Measurements from ENCODE around the gene GCLC.
"Not testable (repeated sequence)": the region's sequence is repeated elsewhere in the genome, so short reads cannot be mapped to it uniquely, and the experiment has no call there.

GCLC gene

DNA sequence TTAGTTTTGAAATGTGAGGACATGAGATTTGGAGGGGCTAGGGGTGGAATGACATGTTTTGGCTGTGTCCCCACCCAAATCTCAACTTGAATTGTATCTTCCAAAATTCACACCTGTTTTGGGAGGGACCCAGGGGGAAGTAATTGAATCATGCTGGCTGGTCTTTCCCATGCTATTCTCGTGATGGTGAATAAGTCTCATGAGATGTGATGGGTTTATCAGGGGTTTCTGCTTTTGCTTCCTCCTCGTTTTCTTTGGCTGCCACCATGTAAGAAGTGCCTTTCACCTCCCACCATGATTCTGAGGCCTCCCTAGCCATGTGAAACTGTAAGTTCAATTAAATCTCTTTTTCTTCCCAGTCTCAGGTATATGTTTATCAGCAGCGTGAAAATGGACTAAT is 8.7 kb upstream of the GCLC start:
- H3K4me3 ChIP-seq (ENCODE audit: low read length); H3K9ac ChIP-seq (ENCODE audit: low read length); H3K27me3 ChIP-seq (ENCODE audit: control insufficient read depth, insufficient read depth, low read length); H3K36me3 ChIP-seq (ENCODE audit: control insufficient read depth, low read depth, low read length); H3K4me1 ChIP-seq (ENCODE audit: control insufficient read depth, low read depth, low read length); H3K27ac ChIP-seq (ENCODE audit: low read length): not testable (repeated sequence)
- peaks cover 20% of the 10 kb centered on the region for H3K9me3 ChIP-seq (ENCODE audit: control insufficient read depth, low read depth, low read length)

- H3K27me3 ChIP-seq (ENCODE audit: control insufficient read depth, insufficient read depth, low read length); H3K9me3 ChIP-seq (ENCODE audit: control insufficient read depth, low read depth, low read length); H3K27ac ChIP-seq (ENCODE audit: low read length); H3K36me3 ChIP-seq (ENCODE audit: control insufficient read depth, low read depth, low read length); H3K4me1 ChIP-seq (ENCODE audit: control insufficient read depth, low read depth, low read length); H3K4me3 ChIP-seq (ENCODE audit: low read length); H3K9ac ChIP-seq (ENCODE audit: low read length): not testable (repeated sequence)
Measured at GRCh38 chr6:53551681-53552080, 6.8 kb upstream of the GCLC start.

DNA sequence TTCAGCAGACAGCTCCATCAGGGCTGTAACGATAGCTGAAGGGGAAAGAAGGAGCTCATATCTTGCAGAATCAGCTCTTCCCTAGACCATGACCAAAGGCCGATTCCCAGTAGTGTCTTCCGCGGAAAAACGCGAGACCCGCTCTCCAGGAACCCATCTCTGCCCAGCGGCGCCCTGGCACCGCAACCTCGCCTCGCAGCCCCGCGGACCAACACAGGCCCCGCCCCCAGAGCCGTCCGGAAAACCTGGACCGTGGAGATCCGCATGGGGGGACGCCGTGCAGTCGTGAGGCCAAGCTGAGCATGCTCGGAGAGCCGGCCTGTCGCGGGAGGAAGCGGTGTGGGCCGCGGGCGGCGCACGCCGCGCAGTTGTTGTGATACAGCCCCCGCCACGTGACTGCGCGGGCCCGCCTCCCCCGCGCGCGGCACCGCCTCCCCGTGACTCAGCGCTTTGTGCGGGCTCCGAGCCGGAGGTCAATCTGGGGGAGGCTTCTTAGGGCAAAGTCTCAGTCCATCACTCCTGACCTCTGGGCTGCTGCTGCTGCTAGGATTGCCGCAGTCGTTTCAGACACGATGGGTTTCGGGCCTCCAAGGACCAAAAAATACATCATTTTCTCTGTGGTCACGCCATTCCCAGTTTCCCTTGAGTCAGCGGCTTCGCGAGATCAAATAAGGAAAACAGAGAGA is 3.1 kb upstream of the GCLC start:
- H3K9ac ChIP-seq (ENCODE audit: low read length) = peak overlapping the region; percentile 53
- peaks cover 8% of the 10 kb centered on the region for H3K4me1 ChIP-seq (ENCODE audit: control insufficient read depth, low read depth, low read length)
- H3K9me3 ChIP-seq (ENCODE audit: control insufficient read depth, low read depth, low read length) = no peaks in the 10 kb centered on the region
- no peaks in the 10 kb centered on the region for H3K36me3 ChIP-seq (ENCODE audit: control insufficient read depth, low read depth, low read length)
- H3K27me3 ChIP-seq (ENCODE audit: control insufficient read depth, insufficient read depth, low read length) = peaks cover 25% of the 10 kb centered on the region
- peak overlapping the region; percentile 3 for H3K27ac ChIP-seq (ENCODE audit: low read length)
- H3K4me3 ChIP-seq (ENCODE audit: low read length) = peak overlapping the region; percentile 88

DNA sequence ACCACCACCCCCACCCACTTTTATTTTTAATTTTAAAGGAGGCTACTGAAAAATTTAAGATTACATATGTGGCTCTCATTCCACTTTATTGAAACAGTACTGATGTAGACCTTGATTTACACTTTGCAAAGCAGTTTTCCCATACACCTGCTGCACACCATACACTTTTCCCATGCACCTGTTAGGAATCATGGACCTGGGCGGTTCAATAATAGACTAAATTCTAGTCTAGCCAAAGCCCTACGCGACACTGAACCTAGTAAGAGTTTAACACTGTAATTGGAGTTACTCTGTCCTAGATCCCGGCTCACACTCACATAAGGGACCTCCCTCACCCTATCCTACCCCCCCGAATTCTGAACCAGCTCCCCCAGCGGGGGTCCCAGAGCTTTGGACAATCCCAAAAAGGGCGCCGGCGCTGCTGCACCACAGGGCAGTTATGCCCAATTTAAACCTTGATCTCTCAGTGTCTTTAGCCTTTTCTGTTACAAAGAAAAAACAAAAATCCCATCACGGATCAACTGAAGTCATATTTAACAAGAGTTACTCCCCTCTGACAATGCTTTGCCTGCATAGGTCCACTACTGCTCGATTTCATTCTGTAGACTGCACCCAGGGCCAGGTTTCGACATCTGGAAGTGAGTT is 2.4 kb upstream of the GCLC start:
- Histone ChIP-seq H3K9me3 (ENCODE audit: control insufficient read depth, low read depth, low read length) (no peaks in the 10 kb centered on the region), H3K9ac (ENCODE audit: low read length) (peak overlapping the region; percentile 53), H3K36me3 (ENCODE audit: control insufficient read depth, low read depth, low read length) (no peaks in the 10 kb centered on the region), H3K4me1 (ENCODE audit: control insufficient read depth, low read depth, low read length) (peaks cover 8% of the 10 kb centered on the region), H3K27me3 (ENCODE audit: control insufficient read depth, insufficient read depth, low read length) (peaks cover 25% of the 10 kb centered on the region), H3K4me3 (ENCODE audit: low read length) (peak overlapping the region; percentile 88), H3K27ac (ENCODE audit: low read length) (no peak overlapping the region)

GRCh38 chr6:53546281-53546680 is 1.4 kb upstream of the GCLC start:
- H3K4me1 ChIP-seq (ENCODE audit: control insufficient read depth, low read depth, low read length) = peaks cover 14% of the 10 kb centered on the region
- no peak overlapping the region for H3K9ac ChIP-seq (ENCODE audit: low read length)
- H3K9me3 ChIP-seq (ENCODE audit: control insufficient read depth, low read depth, low read length) = no peaks in the 10 kb centered on the region
- no peaks in the 10 kb centered on the region for H3K36me3 ChIP-seq (ENCODE audit: control insufficient read depth, low read depth, low read length)
- H3K27ac ChIP-seq (ENCODE audit: low read length) = no peak overlapping the region
- H3K27me3 ChIP-seq (ENCODE audit: control insufficient read depth, insufficient read depth, low read length) = peaks cover 25% of the 10 kb centered on the region
- no peak overlapping the region for H3K4me3 ChIP-seq (ENCODE audit: low read length)

DNA sequence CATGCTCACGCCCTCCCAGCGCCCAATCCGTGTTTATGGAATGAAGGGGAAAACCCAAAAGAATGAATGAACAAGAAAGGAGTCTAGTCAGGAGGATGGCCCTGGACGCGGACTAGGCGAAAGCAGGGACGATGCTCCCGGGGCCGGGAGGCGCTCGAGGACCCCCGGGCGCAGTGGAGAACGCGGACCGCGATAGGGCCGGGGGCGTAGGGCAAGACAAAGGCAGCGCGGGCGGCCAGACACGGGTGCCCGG is 758 bp downstream of the GCLC start:
- Histone ChIP-seq H3K27ac (ENCODE audit: low read length) (peak overlapping the region; percentile 46), H3K9me3 (ENCODE audit: control insufficient read depth, low read depth, low read length) (no peaks in the 10 kb centered on the region), H3K36me3 (ENCODE audit: control insufficient read depth, low read depth, low read length) (no peaks in the 10 kb centered on the region), H3K27me3 (ENCODE audit: control insufficient read depth, insufficient read depth, low read length) (peaks cover 25% of the 10 kb centered on the region), H3K4me1 (ENCODE audit: control insufficient read depth, low read depth, low read length) (peaks cover 14% of the 10 kb centered on the region), H3K4me3 (ENCODE audit: low read length) (peak overlapping the region; percentile 95), H3K9ac (ENCODE audit: low read length) (peak overlapping the region; percentile 81)

DNA sequence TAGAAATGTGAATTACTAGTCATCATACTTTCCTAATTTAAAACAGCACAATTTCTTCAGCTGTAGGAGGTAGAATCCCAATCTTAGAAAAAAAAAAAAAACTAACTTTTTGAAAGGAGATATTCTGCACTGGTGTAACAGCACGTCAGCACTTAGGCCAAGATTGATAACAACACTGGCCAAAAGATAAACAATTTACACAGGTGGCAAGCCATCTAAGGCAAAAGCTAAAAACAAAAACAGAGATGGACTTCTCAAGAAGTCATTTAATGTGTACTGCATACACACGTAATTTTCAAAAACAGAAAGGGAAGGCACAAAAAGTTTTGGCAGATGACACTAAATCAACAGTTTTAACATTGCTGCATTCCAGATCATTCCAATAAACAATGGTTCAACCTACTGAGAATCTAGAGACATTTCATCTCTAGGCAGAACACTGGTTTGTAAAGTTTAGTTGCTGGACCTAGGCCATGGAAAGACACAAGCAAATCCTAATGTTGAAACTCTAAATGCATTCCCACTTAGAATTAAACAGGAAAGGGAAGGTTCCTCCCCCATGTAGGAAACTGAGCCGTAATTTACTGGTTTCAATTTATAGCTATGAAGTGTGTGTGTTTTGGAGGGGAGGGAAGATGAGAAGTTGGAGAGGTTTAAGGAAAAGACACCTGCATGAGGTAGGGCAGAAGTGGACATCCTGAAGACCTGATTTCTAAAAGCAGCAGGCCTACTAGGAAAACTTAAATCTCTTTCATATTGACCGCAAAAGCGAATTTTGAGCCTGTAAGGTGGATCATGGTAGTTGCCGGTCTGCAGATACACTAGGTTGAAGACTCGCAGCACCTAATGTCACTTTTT is 1.3 kb downstream of the GCLC start:
- peak overlapping the region; percentile 46 for H3K27ac ChIP-seq (ENCODE audit: low read length)
- no peaks in the 10 kb centered on the region for H3K9me3 ChIP-seq (ENCODE audit: control insufficient read depth, low read depth, low read length)
- H3K9ac ChIP-seq (ENCODE audit: low read length) = peak overlapping the region; percentile 81
- H3K4me3 ChIP-seq (ENCODE audit: low read length) = peak overlapping the region; percentile 95
- peaks cover 14% of the 10 kb centered on the region for H3K4me1 ChIP-seq (ENCODE audit: control insufficient read depth, low read depth, low read length)
- H3K27me3 ChIP-seq (ENCODE audit: control insufficient read depth, insufficient read depth, low read length) = peaks cover 25% of the 10 kb centered on the region
- H3K36me3 ChIP-seq (ENCODE audit: control insufficient read depth, low read depth, low read length) = no peaks in the 10 kb centered on the region

GRCh38 chr6:53541900-53542299 is 3.0 kb downstream of the GCLC start:
- H3K36me3 ChIP-seq (ENCODE audit: control insufficient read depth, low read depth, low read length) = no peaks in the 10 kb centered on the region
- peak overlapping the region; percentile 34 for H3K4me3 ChIP-seq (ENCODE audit: low read length)
- peaks cover 18% of the 10 kb centered on the region for H3K27me3 ChIP-seq (ENCODE audit: control insufficient read depth, insufficient read depth, low read length)
- H3K9me3 ChIP-seq (ENCODE audit: control insufficient read depth, low read depth, low read length) = no peaks in the 10 kb centered on the region
- H3K9ac ChIP-seq (ENCODE audit: low read length) = no peak overlapping the region
- peaks cover 9% of the 10 kb centered on the region for H3K4me1 ChIP-seq (ENCODE audit: control insufficient read depth, low read depth, low read length)
- no peak overlapping the region for H3K27ac ChIP-seq (ENCODE audit: low read length)

- H3K9ac ChIP-seq (ENCODE audit: low read length) = no peak overlapping the region
- H3K27me3 ChIP-seq (ENCODE audit: control insufficient read depth, insufficient read depth, low read length) = peaks cover 1% of the 10 kb centered on the region
- H3K9me3 ChIP-seq (ENCODE audit: control insufficient read depth, low read depth, low read length) = no peaks in the 10 kb centered on the region
- peaks cover 8% of the 10 kb centered on the region for H3K4me1 ChIP-seq (ENCODE audit: control insufficient read depth, low read depth, low read length)
- no peaks in the 10 kb centered on the region for H3K36me3 ChIP-seq (ENCODE audit: control insufficient read depth, low read depth, low read length)
- H3K27ac ChIP-seq (ENCODE audit: low read length) = no peak overlapping the region
- H3K4me3 ChIP-seq (ENCODE audit: low read length) = no peak overlapping the region
Measured at GRCh38 chr6:53540129-53540692, 4.7 kb downstream of the GCLC start.

- H3K4me3 ChIP-seq (ENCODE audit: low read length) = no peak overlapping the region
- no peak overlapping the region for H3K9ac ChIP-seq (ENCODE audit: low read length)
- H3K9me3 ChIP-seq (ENCODE audit: control insufficient read depth, low read depth, low read length) = no peaks in the 10 kb centered on the region
- peaks cover 9% of the 10 kb centered on the region for H3K4me1 ChIP-seq (ENCODE audit: control insufficient read depth, low read depth, low read length)
- no peaks in the 10 kb centered on the region for H3K27me3 ChIP-seq (ENCODE audit: control insufficient read depth, insufficient read depth, low read length)
- H3K27ac ChIP-seq (ENCODE audit: low read length) = no peak overlapping the region
- H3K36me3 ChIP-seq (ENCODE audit: control insufficient read depth, low read depth, low read length) = no peaks in the 10 kb centered on the region
Measured at GRCh38 chr6:53539561-53539960, 5.3 kb downstream of the GCLC start.

- H3K4me1 ChIP-seq (ENCODE audit: control insufficient read depth, low read depth, low read length) = peaks cover 26% of the 10 kb centered on the region
- no peaks in the 10 kb centered on the region for H3K27me3 ChIP-seq (ENCODE audit: control insufficient read depth, insufficient read depth, low read length)
- no peaks in the 10 kb centered on the region for H3K36me3 ChIP-seq (ENCODE audit: control insufficient read depth, low read depth, low read length)
- no peak overlapping the region for H3K4me3 ChIP-seq (ENCODE audit: low read length)
- no peak overlapping the region for H3K9ac ChIP-seq (ENCODE audit: low read length)
- no peak overlapping the region for H3K27ac ChIP-seq (ENCODE audit: low read length)
- no peaks in the 10 kb centered on the region for H3K9me3 ChIP-seq (ENCODE audit: control insufficient read depth, low read depth, low read length)
Measured at GRCh38 chr6:53536561-53536960, 8.3 kb downstream of the GCLC start.

All from iPS-18a (cell line).